ENCODE measurements around the gene SEC11A.
A peak's percentile ranks its signal among the peaks of the same experiment; 100 is the strongest.
"Not testable (repeated sequence)": the region's sequence is repeated elsewhere in the genome, so short reads cannot be mapped to it uniquely, and the experiment has no call there.

The SEC11A gene

DNA sequence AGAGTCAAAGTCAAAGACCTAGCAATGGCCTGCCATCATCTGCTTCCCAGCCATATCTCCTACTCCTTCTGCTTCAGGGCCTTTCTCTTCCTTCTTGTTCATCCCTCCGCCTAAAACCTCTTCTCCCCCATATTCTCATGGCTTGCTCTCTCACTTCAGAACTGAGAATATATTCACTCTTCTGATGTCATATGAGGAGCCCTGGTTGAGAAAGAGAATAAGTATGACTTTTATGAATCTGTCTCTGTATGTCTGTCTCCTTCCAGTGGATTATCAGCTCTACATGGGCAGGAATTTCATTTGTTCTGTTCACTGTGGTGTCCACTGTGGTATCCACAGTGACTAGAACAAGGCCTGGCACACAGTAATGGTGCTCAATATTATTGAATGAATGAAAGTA lies 44.3 kb upstream of the SEC11A start:
- no peak for DNase-seq (ENCODE audit: low read depth, low spot score)
- in situ Hi-C loops (cut with HindIII; ENCODE audit: low sequenced_read_pairs) = no loop called here
- no peak overlapping the region for H3K4me3 ChIP-seq (ENCODE audit: low read depth, low read length)
- TF ChIP-seq, protein P1, sequence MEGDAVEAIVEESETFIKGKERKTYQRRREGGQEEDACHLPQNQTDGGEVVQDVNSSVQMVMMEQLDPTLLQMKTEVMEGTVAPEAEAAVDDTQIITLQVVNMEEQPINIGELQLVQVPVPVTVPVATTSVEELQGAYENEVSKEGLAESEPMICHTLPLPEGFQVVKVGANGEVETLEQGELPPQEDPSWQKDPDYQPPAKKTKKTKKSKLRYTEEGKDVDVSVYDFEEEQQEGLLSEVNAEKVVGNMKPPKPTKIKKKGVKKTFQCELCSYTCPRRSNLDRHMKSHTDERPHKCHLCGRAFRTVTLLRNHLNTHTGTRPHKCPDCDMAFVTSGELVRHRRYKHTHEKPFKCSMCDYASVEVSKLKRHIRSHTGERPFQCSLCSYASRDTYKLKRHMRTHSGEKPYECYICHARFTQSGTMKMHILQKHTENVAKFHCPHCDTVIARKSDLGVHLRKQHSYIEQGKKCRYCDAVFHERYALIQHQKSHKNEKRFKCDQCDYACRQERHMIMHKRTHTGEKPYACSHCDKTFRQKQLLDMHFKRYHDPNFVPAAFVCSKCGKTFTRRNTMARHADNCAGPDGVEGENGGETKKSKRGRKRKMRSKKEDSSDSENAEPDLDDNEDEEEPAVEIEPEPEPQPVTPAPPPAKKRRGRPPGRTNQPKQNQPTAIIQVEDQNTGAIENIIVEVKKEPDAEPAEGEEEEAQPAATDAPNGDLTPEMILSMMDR (IDR thresholded peaks at IDR 0.05; ENCODE audit: low read depth, low read length) = no peak

DNA sequence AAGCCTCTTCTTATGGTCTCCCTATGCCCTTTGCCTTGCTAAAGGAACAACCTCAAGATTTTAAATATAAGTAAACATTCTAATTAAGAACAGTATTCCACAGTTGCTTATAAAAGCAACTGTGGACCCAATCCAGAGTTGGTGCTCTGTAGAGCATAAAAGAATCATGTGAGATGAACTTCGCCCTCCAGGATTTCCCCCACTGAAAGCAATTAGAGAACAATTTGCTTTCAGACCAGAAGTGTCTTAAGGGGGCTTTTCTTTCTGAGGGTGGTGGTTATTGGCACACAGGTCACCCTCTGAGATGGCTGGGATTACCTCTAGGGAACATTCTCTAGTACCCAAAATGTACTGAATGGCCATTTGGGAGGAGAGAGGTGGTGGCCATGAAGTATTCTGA lies 43.1 kb upstream of the SEC11A start:
- no peak for DNase-seq (ENCODE audit: low read depth, low spot score)
- H3K4me3 ChIP-seq (ENCODE audit: low read depth, low read length) = no peak overlapping the region
- TF ChIP-seq, protein P1 (IDR thresholded peaks at IDR 0.05; ENCODE audit: low read depth, low read length) = no peak
- in situ Hi-C loops (cut with HindIII; ENCODE audit: low sequenced_read_pairs) = no loop called here

DNA sequence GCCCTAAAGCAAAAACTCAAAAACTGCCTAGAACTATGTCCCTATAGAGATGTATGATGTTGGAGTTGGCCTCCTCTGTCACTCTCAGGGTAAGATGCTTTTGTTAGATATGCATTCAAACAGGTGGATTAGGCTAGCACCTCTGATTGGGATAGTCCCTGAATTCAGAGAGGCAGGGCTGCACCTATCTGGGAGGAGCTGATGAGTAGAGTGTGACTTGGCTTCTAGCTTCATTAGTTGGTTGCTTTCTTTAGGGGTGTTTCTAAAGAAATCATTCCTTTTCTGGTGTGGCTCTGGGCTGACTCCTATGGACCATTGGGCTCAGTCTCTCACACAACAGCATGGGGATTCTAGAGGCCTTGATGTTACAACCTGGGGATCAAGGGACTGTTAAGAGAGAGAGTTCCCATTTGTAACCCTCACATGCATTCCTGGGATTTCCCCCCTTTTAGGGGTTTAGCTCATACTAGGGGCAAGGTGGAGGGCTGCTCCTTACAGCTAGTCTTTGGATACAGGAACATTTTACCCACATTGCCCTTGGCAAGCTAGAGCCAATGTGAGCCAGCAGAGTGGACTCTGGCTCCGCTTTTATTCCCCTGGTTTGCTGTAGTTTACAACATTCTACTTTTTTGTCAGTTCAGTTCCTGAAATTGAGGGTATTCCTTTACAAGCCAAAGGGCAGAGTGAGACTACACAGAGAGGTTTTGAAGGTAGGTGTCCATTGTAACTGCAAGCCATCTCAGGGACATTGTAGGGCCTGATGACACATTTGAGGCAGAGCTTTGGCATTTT lies 40.0 kb upstream of the SEC11A start:
- in situ Hi-C loops (cut with HindIII; ENCODE audit: low sequenced_read_pairs) = no loop called here
- TF ChIP-seq, protein P1 (IDR thresholded peaks at IDR 0.05; ENCODE audit: low read depth, low read length) = no peak
- no peak overlapping the region for H3K4me3 ChIP-seq (ENCODE audit: low read depth, low read length)
- DNase-seq (ENCODE audit: low read depth, low spot score) = no peak

DNA sequence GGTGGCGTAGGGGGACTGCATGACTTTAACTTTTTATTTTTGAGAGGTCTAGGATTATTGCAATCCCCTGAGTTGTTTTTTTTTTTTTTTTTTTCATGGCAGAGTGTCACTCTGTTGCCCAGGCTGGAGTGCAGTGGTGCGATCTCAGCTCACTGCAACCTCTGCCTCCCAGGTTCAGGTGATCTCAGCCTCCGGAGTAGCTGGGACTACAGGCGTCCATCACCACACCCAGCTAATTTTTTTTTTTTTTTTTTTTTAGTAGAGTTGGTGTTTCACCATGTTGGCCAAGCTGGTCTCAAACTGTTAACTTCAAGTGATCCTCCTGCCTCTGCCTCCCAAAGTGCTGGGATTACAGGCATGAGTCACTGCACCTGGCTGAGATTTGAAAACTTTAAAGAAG lies 39.0 kb upstream of the SEC11A start:
- H3K4me3 ChIP-seq (ENCODE audit: low read depth, low read length); in situ Hi-C loops (cut with HindIII; ENCODE audit: low sequenced_read_pairs); DNase-seq (ENCODE audit: low read depth, low spot score): not testable (repeated sequence)

DNA sequence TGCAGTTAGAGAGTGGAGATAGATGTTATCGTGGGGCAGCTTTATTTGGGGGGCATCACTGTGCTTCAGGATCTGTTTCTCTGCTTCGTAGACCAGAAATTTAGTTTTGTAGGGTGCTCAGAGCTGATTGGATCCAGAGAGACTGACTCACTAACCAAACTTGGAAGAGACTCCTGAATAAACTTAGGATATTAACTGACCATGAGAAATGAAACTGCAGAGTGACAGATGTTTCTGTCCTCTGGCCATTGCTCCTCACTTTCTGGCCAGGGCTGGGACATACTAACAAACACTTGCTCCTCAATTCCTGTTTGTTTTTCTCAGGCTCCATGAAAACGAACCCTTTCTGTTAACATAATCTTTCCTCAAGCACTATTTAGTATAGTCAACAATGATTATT lies 36.8 kb upstream of the SEC11A start:
- DNase-seq (ENCODE audit: low read depth, low spot score) = peak; percentile 23
- in situ Hi-C loops (cut with HindIII; ENCODE audit: low sequenced_read_pairs) = no loop called here
- no peak overlapping the region for H3K4me3 ChIP-seq (ENCODE audit: low read depth, low read length)
- TF ChIP-seq, protein P1 (IDR thresholded peaks at IDR 0.05; ENCODE audit: low read depth, low read length) = no peak

DNA sequence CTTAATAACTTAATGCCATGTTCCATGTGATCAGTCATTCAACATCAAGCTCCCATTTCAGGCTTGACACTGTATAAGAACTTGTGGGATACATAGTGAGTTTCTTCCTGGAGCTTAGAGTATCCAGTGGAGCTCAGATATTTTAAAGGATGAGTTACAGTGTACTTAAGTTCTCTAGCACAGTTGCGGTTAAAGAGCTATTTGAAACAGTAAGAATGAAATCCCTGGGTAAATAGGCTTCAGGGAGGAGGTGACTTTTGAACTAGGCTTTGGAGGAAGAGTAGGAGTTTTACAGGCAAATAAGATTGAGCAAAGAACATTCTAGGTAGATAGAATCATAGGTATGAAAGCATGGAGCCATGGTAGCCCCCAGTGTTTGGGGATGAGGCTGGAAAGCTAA lies 36.3 kb upstream of the SEC11A start:
- TF ChIP-seq, protein P1 (IDR thresholded peaks at IDR 0.05; ENCODE audit: low read depth, low read length) = no peak
- no peak for DNase-seq (ENCODE audit: low read depth, low spot score)
- in situ Hi-C loops (cut with HindIII; ENCODE audit: low sequenced_read_pairs) = no loop called here
- no peak overlapping the region for H3K4me3 ChIP-seq (ENCODE audit: low read depth, low read length)

DNA sequence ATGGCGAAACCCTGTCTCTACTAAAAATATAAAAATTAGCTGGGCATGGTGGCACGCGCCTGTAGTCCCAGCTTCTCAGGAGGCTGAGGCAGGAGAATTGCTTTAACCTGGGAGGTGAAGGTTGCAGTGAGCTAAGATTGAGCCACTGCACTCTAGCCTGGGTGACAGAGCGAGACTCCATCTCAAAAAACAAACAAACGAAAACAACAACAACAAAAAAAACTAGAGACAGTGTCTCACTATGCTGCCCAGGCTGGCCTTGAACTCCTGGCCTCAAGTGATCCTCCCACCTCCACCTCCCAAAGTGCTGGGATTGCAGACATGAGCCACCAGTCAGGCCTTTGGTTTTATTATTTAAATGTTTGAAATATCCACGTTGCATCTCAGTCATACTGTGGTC lies 35.8 kb upstream of the SEC11A start:
- DNase-seq (ENCODE audit: low read depth, low spot score) = not testable (repeated sequence)

More for the DNA sequence above, 35.8 kb upstream of the SEC11A start:
- in situ Hi-C loops (cut with HindIII; ENCODE audit: low sequenced_read_pairs); H3K4me3 ChIP-seq (ENCODE audit: low read depth, low read length): not testable (repeated sequence)
